Loucy (cell line): ENCODE results near the gene HUNK.

Experiments
- H2AFZ ChIP-seq: fragments of 200-600 bp; sonication (generic); 2 replicates; pipeline ENCODE4 v1.6.0; 2016; ENCODE audit warnings: antibody characterized with exemption, mild to moderate bottlenecking, low read length, moderate library complexity
- H3F3A ChIP-seq: fragments of 200-600 bp; 2 replicates; pipeline ENCODE4 v1.6.0; 2016; ENCODE audit warnings: antibody characterized with exemption, low read depth, mild to moderate bottlenecking
- H3K27me3 ChIP-seq: fragments of 200-600 bp; sonication (generic); 2 replicates; pipeline ENCODE4 v1.6.1; 2014; ENCODE audit warnings: low read length, mild to moderate bottlenecking; ENCODE audit not compliant: insufficient read depth, poor library complexity, severe bottlenecking
- H3K36me3 ChIP-seq: fragments of 200-600 bp; sonication (generic); 2 replicates; pipeline ENCODE4 v1.6.1; 2016; ENCODE audit warnings: low read length; ENCODE audit not compliant: insufficient read depth
- H3K4me1 ChIP-seq: fragments of 200-600 bp; sonication (generic); 2 replicates; pipeline ENCODE4 v1.5.1; 2014; ENCODE audit warnings: low read length, mild to moderate bottlenecking; ENCODE audit not compliant: insufficient read depth, poor library complexity, severe bottlenecking
- H3K4me2 ChIP-seq: fragments of 200-600 bp; sonication (generic); 2 replicates; pipeline ENCODE4 v1.6.0; 2014; ENCODE audit warnings: antibody characterized with exemption, low read length, low read depth, mild to moderate bottlenecking; ENCODE audit not compliant: poor library complexity, severe bottlenecking
- H3K4me3 ChIP-seq: fragments of 200-600 bp; sonication (generic); 2 replicates; pipeline ENCODE4 v1.5.1; 2014; ENCODE audit warnings: low read length, mild to moderate bottlenecking, mixed read lengths; ENCODE audit not compliant: poor library complexity, severe bottlenecking
- H3K79me2 ChIP-seq: fragments of 200-600 bp; sonication (generic); 2 replicates; pipeline ENCODE4 v1.6.1; 2014; ENCODE audit warnings: low read length; ENCODE audit not compliant: insufficient read depth
- H3K9ac ChIP-seq: fragments of 200-600 bp; sonication (generic); 2 replicates; pipeline ENCODE4 v1.6.0; 2014; ENCODE audit warnings: mild to moderate bottlenecking, low read depth, low read length, moderate library complexity; ENCODE audit not compliant: poor library complexity, severe bottlenecking
- H3K9me2 ChIP-seq: fragments of 200-600 bp; sonication (generic); replicated peaks from 2 replicates; pipeline ENCODE4 v1.6.1; 2016; ENCODE audit warnings: low read depth, low read length, mixed read lengths
- H3K9me3 ChIP-seq: fragments of 200-600 bp; sonication (generic); 2 replicates; pipeline ENCODE4 v1.6.1; 2014; ENCODE audit warnings: mild to moderate bottlenecking, antibody characterized with exemption, low read length, low read depth; ENCODE audit not compliant: insufficient read depth
- H4K20me1 ChIP-seq: fragments of 200-600 bp; sonication (generic); 2 replicates; pipeline ENCODE4 v1.6.0; 2014; ENCODE audit warnings: antibody characterized with exemption, low read length, mild to moderate bottlenecking; ENCODE audit not compliant: insufficient read depth, poor library complexity, severe bottlenecking
- CTCF ChIP-seq: fragments of 200-600 bp; sonication (generic); conservative IDR thresholded peaks from 2 replicates; pipeline ENCODE4 v1.5.1; 2014; ENCODE audit warnings: mild to moderate bottlenecking, antibody characterized with exemption, low read length
- EZH2phosphoT487 ChIP-seq: fragments of 200-600 bp; IDR thresholded peaks from 2 replicates; pipeline ENCODE4 v1.6.1; 2018; ENCODE audit warnings: antibody characterized with exemption, mild to moderate bottlenecking, moderate library complexity, borderline replicate concordance

The HUNK gene

GRCh38 chr21:31892686-31893085 is 19.9 kb downstream of the HUNK start:
- H3K27me3 ChIP-seq: no peaks in the 10 kb centered on the region
- no peaks in the 10 kb centered on the region for H3K4me1 ChIP-seq
- H3F3A ChIP-seq: no peaks in the 10 kb centered on the region
- H3K9me2 ChIP-seq: no peaks in the 10 kb centered on the region
- H4K20me1 ChIP-seq: no peaks in the 10 kb centered on the region
- no peak overlapping the region for H3K9ac ChIP-seq
- no peak overlapping the region for H3K4me3 ChIP-seq
- H3K36me3 ChIP-seq: no peaks in the 10 kb centered on the region
- no peaks in the 10 kb centered on the region for H3K79me2 ChIP-seq
- H2AFZ ChIP-seq: no peak overlapping the region
- no peak for TF ChIP-seq CTCF
- no peak for TF ChIP-seq EZH2phosphoT487
- H3K4me2 ChIP-seq: no peak overlapping the region
- H3K9me3 ChIP-seq: no peaks in the 10 kb centered on the region

- TF ChIP-seq EZH2phosphoT487: no peak
- no peak for TF ChIP-seq CTCF
- H3K4me3 ChIP-seq: no peak overlapping the region
- no peak overlapping the region for H3K9ac ChIP-seq
- H3K9me3 ChIP-seq: no peaks in the 10 kb centered on the region
- no peak overlapping the region for H3K4me2 ChIP-seq
- no peaks in the 10 kb centered on the region for H4K20me1 ChIP-seq
- no peaks in the 10 kb centered on the region for H3K36me3 ChIP-seq
- H2AFZ ChIP-seq: no peak overlapping the region
- no peaks in the 10 kb centered on the region for H3K9me2 ChIP-seq
- H3K79me2 ChIP-seq: no peaks in the 10 kb centered on the region
- no peaks in the 10 kb centered on the region for H3K4me1 ChIP-seq
- no peaks in the 10 kb centered on the region for H3F3A ChIP-seq
- no peaks in the 10 kb centered on the region for H3K27me3 ChIP-seq
Measured at GRCh38 chr21:31893851-31894415, 21.1 kb downstream of the HUNK start.

GRCh38 chr21:31894457-31894856 is 21.6 kb downstream of the HUNK start:
- Histone ChIP-seq H3K9ac (no peak overlapping the region), H3K4me2 (no peak overlapping the region), H3K4me1 (no peaks in the 10 kb centered on the region), H3K36me3 (no peaks in the 10 kb centered on the region), H3K4me3 (no peak overlapping the region), H3K79me2 (no peaks in the 10 kb centered on the region), H3K27me3 (no peaks in the 10 kb centered on the region), H3K9me2 (no peaks in the 10 kb centered on the region), H3F3A (no peaks in the 10 kb centered on the region), H2AFZ (no peak overlapping the region), H4K20me1 (no peaks in the 10 kb centered on the region), H3K9me3 (no peaks in the 10 kb centered on the region)
- no peak for TF ChIP-seq CTCF
- no peak for TF ChIP-seq EZH2phosphoT487
